ENCODE measurements around the gene ASB3.
"Not testable (repeated sequence)": the region's sequence is repeated elsewhere in the genome, so short reads cannot be mapped to it uniquely, and the experiment has no call there.

The ASB3 gene

GRCh38 chr2:53670331-53670730 is 116.4 kb downstream of the ASB3 start:
- H3K27me3 Mint-ChIP-seq: no peaks in the 10 kb centered on the region
- no peak overlapping the region for H3K4me3 Mint-ChIP-seq
- H3K36me3 Mint-ChIP-seq (ENCODE audit: low read depth): peaks cover 22% of the 10 kb centered on the region
- H3K9me3 Mint-ChIP-seq: peaks cover 3% of the 10 kb centered on the region
- no peaks in the 10 kb centered on the region for H3K4me1 Mint-ChIP-seq
- DNase-seq (no peak), ATAC-seq (no peak)
- no peak overlapping the region for H3K27ac Mint-ChIP-seq

GRCh38 chr2:53668624-53669026 is 118.1 kb downstream of the ASB3 start:
- Mint-ChIP-seq H3K36me3 (ENCODE audit: low read depth) (peaks cover 23% of the 10 kb centered on the region), H3K9me3 (peaks cover 12% of the 10 kb centered on the region), H3K27ac (no peak overlapping the region), H3K4me3 (no peak overlapping the region), H3K4me1 (no peaks in the 10 kb centered on the region), H3K27me3 (no peaks in the 10 kb centered on the region)
- ATAC-seq (no peak), DNase-seq (no peak)

- peaks cover 12% of the 10 kb centered on the region for H3K9me3 Mint-ChIP-seq
- not testable (repeated sequence) for H3K4me1 Mint-ChIP-seq, ATAC-seq, H3K27me3 Mint-ChIP-seq, H3K27ac Mint-ChIP-seq, H3K4me3 Mint-ChIP-seq, DNase-seq
- peaks cover 28% of the 10 kb centered on the region for H3K36me3 Mint-ChIP-seq (ENCODE audit: low read depth)
These were observed 119.6 kb downstream of the ASB3 start for GRCh38 chr2:53667130-53667529.

GRCh38 chr2:53660886-53661285 is 125.9 kb downstream of the ASB3 start:
- H3K4me3 Mint-ChIP-seq: no peak overlapping the region
- no peak for DNase-seq
- no peaks in the 10 kb centered on the region for H3K27me3 Mint-ChIP-seq
- H3K36me3 Mint-ChIP-seq (ENCODE audit: low read depth): peaks cover 9% of the 10 kb centered on the region
- peaks cover 9% of the 10 kb centered on the region for H3K9me3 Mint-ChIP-seq
- ATAC-seq: no peak
- no peak overlapping the region for H3K27ac Mint-ChIP-seq
- no peaks in the 10 kb centered on the region for H3K4me1 Mint-ChIP-seq

- H3K4me1 Mint-ChIP-seq; ATAC-seq; H3K4me3 Mint-ChIP-seq; H3K36me3 Mint-ChIP-seq (ENCODE audit: low read depth); DNase-seq; H3K27ac Mint-ChIP-seq; H3K27me3 Mint-ChIP-seq; H3K9me3 Mint-ChIP-seq: not testable (repeated sequence)
These were observed 128.3 kb downstream of the ASB3 start for GRCh38 chr2:53658474-53658873.

GRCh38 chr2:53655256-53655655 is 131.5 kb downstream of the ASB3 start:
- no peak overlapping the region for H3K4me3 Mint-ChIP-seq
- no peak overlapping the region for H3K27ac Mint-ChIP-seq
- H3K36me3 Mint-ChIP-seq (ENCODE audit: low read depth): peaks cover 3% of the 10 kb centered on the region
- H3K4me1 Mint-ChIP-seq: no peaks in the 10 kb centered on the region
- H3K9me3 Mint-ChIP-seq: no peaks in the 10 kb centered on the region
- DNase-seq (no peak), ATAC-seq (no peak)
- H3K27me3 Mint-ChIP-seq: peaks cover 2% of the 10 kb centered on the region

- H3K27ac Mint-ChIP-seq: no peak overlapping the region
- H3K4me3 Mint-ChIP-seq: no peak overlapping the region
- no peaks in the 10 kb centered on the region for H3K9me3 Mint-ChIP-seq
- H3K4me1 Mint-ChIP-seq: no peaks in the 10 kb centered on the region
- H3K36me3 Mint-ChIP-seq (ENCODE audit: low read depth): no peaks in the 10 kb centered on the region
- ATAC-seq (no peak), DNase-seq (no peak)
- peaks cover 2% of the 10 kb centered on the region for H3K27me3 Mint-ChIP-seq
These were observed 132.4 kb downstream of the ASB3 start for GRCh38 chr2:53654396-53654795.

- peaks cover 2% of the 10 kb centered on the region for H3K27me3 Mint-ChIP-seq
- no peaks in the 10 kb centered on the region for H3K9me3 Mint-ChIP-seq
- ATAC-seq: no peak
- H3K4me1 Mint-ChIP-seq: no peaks in the 10 kb centered on the region
- DNase-seq: no peak
- no peak overlapping the region for H3K27ac Mint-ChIP-seq
- no peaks in the 10 kb centered on the region for H3K36me3 Mint-ChIP-seq (ENCODE audit: low read depth)
- no peak overlapping the region for H3K4me3 Mint-ChIP-seq
These were observed 134.6 kb downstream of the ASB3 start for GRCh38 chr2:53652131-53652530.

- no peak for ATAC-seq
- Mint-ChIP-seq H3K27ac (no peak overlapping the region), H3K27me3 (peaks cover 4% of the 10 kb centered on the region), H3K4me1 (no peaks in the 10 kb centered on the region), H3K9me3 (no peaks in the 10 kb centered on the region), H3K36me3 (ENCODE audit: low read depth) (no peaks in the 10 kb centered on the region), H3K4me3 (no peak overlapping the region)
- DNase-seq: no peak
These were observed 140.0 kb downstream of the ASB3 start for GRCh38 chr2:53646788-53647187.

- Mint-ChIP-seq H3K27me3 (peaks cover 2% of the 10 kb centered on the region), H3K27ac (no peak overlapping the region), H3K4me3 (no peak overlapping the region), H3K4me1 (no peaks in the 10 kb centered on the region), H3K36me3 (ENCODE audit: low read depth) (no peaks in the 10 kb centered on the region), H3K9me3 (peaks cover 4% of the 10 kb centered on the region)
- DNase-seq (no peak), ATAC-seq (no peak)
These were observed 145.5 kb downstream of the ASB3 start for GRCh38 chr2:53641290-53641689.

- DNase-seq: no peak
- Mint-ChIP-seq H3K27ac (no peak overlapping the region), H3K4me3 (no peak overlapping the region), H3K9me3 (peaks cover 4% of the 10 kb centered on the region), H3K27me3 (peaks cover 2% of the 10 kb centered on the region), H3K4me1 (no peaks in the 10 kb centered on the region), H3K36me3 (ENCODE audit: low read depth) (no peaks in the 10 kb centered on the region)
- no peak for ATAC-seq
These were observed 146.3 kb downstream of the ASB3 start for GRCh38 chr2:53640466-53640865.

- Mint-ChIP-seq H3K27me3 (no peaks in the 10 kb centered on the region), H3K9me3 (peaks cover 4% of the 10 kb centered on the region), H3K36me3 (ENCODE audit: low read depth) (no peaks in the 10 kb centered on the region), H3K27ac (no peak overlapping the region), H3K4me1 (peaks cover 10% of the 10 kb centered on the region), H3K4me3 (no peak overlapping the region)
- DNase-seq (no peak), ATAC-seq (no peak)
These were observed 150.2 kb downstream of the ASB3 start for GRCh38 chr2:53636596-53636995.

- H3K4me3 Mint-ChIP-seq: no peak overlapping the region
- no peaks in the 10 kb centered on the region for H3K27me3 Mint-ChIP-seq
- DNase-seq (no peak), ATAC-seq (no peak)
- H3K9me3 Mint-ChIP-seq: peaks cover 4% of the 10 kb centered on the region
- no peak overlapping the region for H3K27ac Mint-ChIP-seq
- no peaks in the 10 kb centered on the region for H3K36me3 Mint-ChIP-seq (ENCODE audit: low read depth)
- H3K4me1 Mint-ChIP-seq: peaks cover 13% of the 10 kb centered on the region
These were observed 150.6 kb downstream of the ASB3 start for GRCh38 chr2:53636109-53636508.

- H3K4me3 Mint-ChIP-seq: no peak overlapping the region
- no peak overlapping the region for H3K27ac Mint-ChIP-seq
- ATAC-seq (no peak), DNase-seq (no peak)
- peaks cover 13% of the 10 kb centered on the region for H3K4me1 Mint-ChIP-seq
- no peaks in the 10 kb centered on the region for H3K36me3 Mint-ChIP-seq (ENCODE audit: low read depth)
- peaks cover 4% of the 10 kb centered on the region for H3K9me3 Mint-ChIP-seq
- no peaks in the 10 kb centered on the region for H3K27me3 Mint-ChIP-seq
These were observed 151.1 kb downstream of the ASB3 start for GRCh38 chr2:53635694-53636093.

- DNase-seq (no peak), ATAC-seq (no peak)
- Mint-ChIP-seq H3K4me1 (peaks cover 13% of the 10 kb centered on the region), H3K27ac (no peak overlapping the region), H3K27me3 (no peaks in the 10 kb centered on the region), H3K36me3 (ENCODE audit: low read depth) (no peaks in the 10 kb centered on the region), H3K4me3 (no peak overlapping the region), H3K9me3 (no peaks in the 10 kb centered on the region)
These were observed 153.3 kb downstream of the ASB3 start for GRCh38 chr2:53633441-53633840.

- ATAC-seq: no peak
- no peak overlapping the region for H3K4me3 Mint-ChIP-seq
- no peak overlapping the region for H3K27ac Mint-ChIP-seq
- H3K27me3 Mint-ChIP-seq: no peaks in the 10 kb centered on the region
- H3K36me3 Mint-ChIP-seq (ENCODE audit: low read depth): no peaks in the 10 kb centered on the region
- peaks cover 13% of the 10 kb centered on the region for H3K4me1 Mint-ChIP-seq
- no peaks in the 10 kb centered on the region for H3K9me3 Mint-ChIP-seq
- DNase-seq: no peak
These were observed 154.0 kb downstream of the ASB3 start for GRCh38 chr2:53632714-53633113.
